Body of pancreas (tissue), 4 donors: ENCODE results near the gene RBM38. TPM values are rescaled to one million over a fixed set of nuclear protein-coding genes. Genes with fewer than 3 reads are reported as not detected.

Experiments used
- ATAC-seq: fragments of 150-250 bp; one replicate; pipeline ENCODE4 v1.9.1; 2016
- DNase-seq, 4 donors: peaks; one replicate each; pipeline ENCODE4 v3.0.0-alpha.2; 2019
- H3K27ac ChIP-seq, 4 donors: fragments of 200-600 bp; sonication (generic); 1 replicate in 3 of 4; 2 replicates in 1 of 4; pipeline versions ENCODE4 v1.5.1 to v1.6.1; 2016 to 2019; ENCODE audit warnings: mild to moderate bottlenecking in 1 of 4, mixed read lengths in 1 of 4, moderate library complexity in 1 of 4
- H3K27me3 ChIP-seq, 2 donors: fragments of 200-600 bp; sonication (generic); one replicate each; pipeline ENCODE4 v1.6.0; 2016; ENCODE audit warnings: mild to moderate bottlenecking in 1 of 2
- H3K36me3 ChIP-seq, 2 donors: fragments of 200-600 bp; sonication (generic); replicated peaks in 1 of 2; 2 replicates each; pipeline ENCODE4 v1.5.1; 2016; ENCODE audit warnings: low read depth in 2 of 2; ENCODE audit not compliant: insufficient read depth in 1 of 2
- H3K4me1 ChIP-seq: fragments of 200-600 bp; sonication (generic); one replicate; pipeline ENCODE4 v1.6.0; 2016
- H3K4me3 ChIP-seq, 2 donors: fragments of 200-600 bp; sonication (generic); 1 replicate in 1 of 2; 2 replicates in 1 of 2; pipeline ENCODE4 v1.5.1; 2016 to 2019
- H3K9me3 ChIP-seq, 3 donors: fragments of 200-600 bp; sonication (generic); 1 replicate in 2 of 3; 2 replicates in 1 of 3; pipeline ENCODE4 v1.5.1; 2016
- CTCF ChIP-seq, 7 experiments: fragments of 450-650 bp in 4 of 7; fragments of 200-600 bp in 3 of 7; sonication (generic) in 3 of 7; IDR thresholded peaks; one replicate each; pipeline ENCODE4 v1.5.1; 2016 to 2019; ENCODE audit warnings: antibody characterized with exemption in 7 of 7
- POLR2A ChIP-seq, 3 donors: fragments of 450-650 bp; IDR thresholded peaks; one replicate each; pipeline ENCODE4 v1.6.1; 2016; ENCODE audit warnings: antibody characterized with exemption in 3 of 3, mild to moderate bottlenecking in 2 of 3
- WGBS, 2 donors: methylation state at CpG; one replicate each; pipeline ENCODE4 v1.1.5; 2017; 5-methylcytosine and 5-hydroxymethylcytosine counted together
- intact Hi-C: fragments of 100-400 bp; cut with DNase I; formaldehyde crosslinking; loops from one replicate; pipeline ENCODE4 v1.15.1; 2023
- total RNA-seq, 2 donors: library from RNA; depleted of rRNA; stranded (reverse); fragments of >200 nt; gene quantifications; one replicate each; pipeline ENCODE4 v1.1.0, GENCODE V29; 2016

RBM38 gene
- total RNA-seq, 2 donors from 2014 or later, result 5.6 to 12.7 TPM

DNA sequence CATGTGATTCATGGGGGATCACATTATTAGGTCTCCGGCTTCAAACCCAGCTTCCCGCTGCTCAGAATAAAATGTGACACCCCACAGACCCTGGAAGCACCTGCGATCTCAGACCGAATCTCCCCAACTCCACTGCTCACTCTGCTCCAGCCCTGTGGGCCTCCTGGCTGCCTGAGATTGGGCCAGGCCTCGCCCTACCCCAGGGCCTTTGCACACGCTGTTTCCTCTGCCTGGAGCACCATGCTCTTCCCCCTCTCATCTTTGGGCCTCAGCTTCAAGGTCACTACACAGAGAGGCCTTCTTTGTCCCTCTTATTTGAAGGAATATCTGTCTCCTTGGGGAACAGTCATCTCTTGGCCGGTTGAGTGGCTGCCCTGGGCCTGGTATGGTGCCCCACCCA is 48.8 kb downstream of the RBM38 start:
- Histone ChIP-seq H3K9me3 (no peaks in the 10 kb centered on the region), H3K27me3 (no peaks in the 10 kb centered on the region), H3K27ac (peak overlapping the region; percentile 81 to 95 (median 88)), H3K4me1 (peaks cover 64% of the 10 kb centered on the region), H3K4me3 (no peak overlapping the region), H3K36me3 (no peaks in the 10 kb centered on the region)
- intact Hi-C loops, result no loop called here
- ATAC-seq, result no peak
- WGBS, 2 donors, result 90 to 91% methylated on average over 7 of the region's 7 CpGs
- no peak for DNase-seq
- TF ChIP-seq POLR2A (IDR thresholded peaks at IDR 0.05), result no peak
- TF ChIP-seq CTCF (IDR thresholded peaks at IDR 0.05), result no peak

- H3K4me1 ChIP-seq, result peaks cover 55% of the 10 kb centered on the region
- intact Hi-C loops, result no loop called here
- no peaks in the 10 kb centered on the region for H3K27me3 ChIP-seq
- peak overlapping the region; percentile 81 to 95 (median 88) for H3K27ac ChIP-seq
- DNase-seq (peak; percentile 81 to 93 (median 88)), ATAC-seq (peak; percentile 79)
- TF ChIP-seq POLR2A (IDR thresholded peaks at IDR 0.05) (peak; percentile 35 to 46 (median 41)), CTCF (IDR thresholded peaks at IDR 0.05) (no peak)
- no peak overlapping the region for H3K4me3 ChIP-seq
- WGBS, 2 donors, result 28 to 30% methylated on average over 2 to 32 of the region's 33 CpGs
- H3K36me3 ChIP-seq, result no peaks in the 10 kb centered on the region
- no peaks in the 10 kb centered on the region for H3K9me3 ChIP-seq
Measured at GRCh38 chr20:57440678-57441509, 49.7 kb downstream of the RBM38 start.

DNA sequence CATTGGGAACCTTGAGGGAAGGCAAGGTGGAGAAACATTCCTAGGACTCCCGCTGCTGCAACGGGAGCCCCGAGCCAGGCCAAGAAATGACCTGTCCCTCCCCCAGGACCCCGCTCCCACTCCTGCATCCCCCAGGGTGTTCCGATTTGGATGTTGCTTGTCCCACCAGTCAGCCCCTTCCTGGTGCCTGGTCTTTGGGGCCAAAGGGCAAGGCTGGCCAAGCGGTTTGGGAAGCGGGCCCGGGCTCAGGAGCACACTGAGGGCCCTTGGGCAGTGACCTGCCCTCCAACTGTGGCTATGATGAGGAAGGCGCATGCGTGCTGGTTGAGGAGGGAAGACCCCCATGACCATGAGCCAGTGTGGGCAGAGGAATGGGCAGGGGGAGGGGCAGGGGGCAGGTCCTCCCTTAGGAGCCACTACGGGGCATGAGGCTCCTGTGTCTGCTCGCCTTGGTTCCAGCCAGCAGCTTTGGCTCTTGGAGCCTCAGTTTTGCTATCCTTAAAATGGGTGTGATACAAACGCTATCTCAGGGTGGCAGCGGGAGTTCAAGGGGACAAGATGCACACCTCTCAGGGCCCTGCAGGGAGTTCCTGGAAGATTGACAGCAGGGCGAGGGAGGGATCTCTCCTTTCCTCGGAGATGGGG is 50.4 kb downstream of the RBM38 start:
- Histone ChIP-seq H3K4me3 (no peak overlapping the region), H3K36me3 (no peaks in the 10 kb centered on the region), H3K4me1 (peaks cover 50% of the 10 kb centered on the region), H3K27me3 (no peaks in the 10 kb centered on the region), H3K27ac (peak overlapping the region; percentile 81 to 95 (median 88)), H3K9me3 (no peaks in the 10 kb centered on the region)
- DNase-seq (no peak), ATAC-seq (no peak)
- 72 to 74% methylated on average over 16 of the region's 16 CpGs for WGBS, 2 donors
- intact Hi-C loops, result no loop called here
- TF ChIP-seq CTCF (IDR thresholded peaks at IDR 0.05) (no peak), POLR2A (IDR thresholded peaks at IDR 0.05) (no peak)

DNA sequence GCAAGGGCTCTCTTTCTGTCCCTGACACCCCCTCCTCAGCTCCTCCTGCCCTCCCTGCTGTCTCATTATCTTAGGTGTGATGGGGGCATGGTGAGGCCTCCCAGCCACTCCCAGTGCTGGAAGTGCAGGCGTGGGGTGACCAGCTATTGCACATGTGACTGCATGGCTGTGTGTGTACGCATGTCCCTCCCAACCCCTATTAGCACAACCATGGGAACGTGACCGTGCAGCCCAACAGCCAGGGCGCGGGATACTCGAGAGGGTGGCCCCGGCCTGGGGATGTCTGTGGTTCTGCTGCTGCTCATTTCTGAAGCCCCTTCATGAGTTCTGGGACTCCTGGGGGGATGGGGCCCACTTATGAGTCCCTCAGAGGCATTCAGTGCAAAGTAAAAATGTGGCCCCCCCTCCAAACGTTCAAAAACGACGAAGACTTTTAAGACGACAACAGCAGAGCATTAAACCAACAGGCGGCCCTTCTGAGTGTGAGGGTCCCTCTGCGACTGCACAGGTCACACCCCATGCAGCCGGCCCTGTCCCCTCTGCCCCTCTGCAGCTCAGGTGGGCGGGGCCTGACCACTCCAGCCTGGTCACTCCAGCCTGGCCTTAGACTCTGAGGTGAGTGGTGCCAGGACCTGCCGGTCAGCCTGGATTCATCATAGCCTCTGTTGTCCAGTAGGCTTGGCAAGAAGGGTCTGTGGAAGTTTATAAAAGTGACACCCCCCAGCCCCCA is 51.1 kb downstream of the RBM38 start:
- Histone ChIP-seq H3K9me3 (no peaks in the 10 kb centered on the region), H3K27ac (peak overlapping the region in 2 of 4 donors; percentile 88 to 95), H3K4me1 (peaks cover 50% of the 10 kb centered on the region), H3K36me3 (no peaks in the 10 kb centered on the region), H3K4me3 (no peak overlapping the region), H3K27me3 (no peaks in the 10 kb centered on the region)
- intact Hi-C loops, result no loop called here
- no peak for ATAC-seq
- DNase-seq, result peak in 1 of 4 donors; percentile 44
- 55 to 80% methylated on average over 7 to 17 of the region's 17 CpGs for WGBS, 2 donors
- no peak for TF ChIP-seq POLR2A (IDR thresholded peaks at IDR 0.05)
- TF ChIP-seq CTCF (IDR thresholded peaks at IDR 0.05), result no peak
